NCI-H524 treated with DMSO at 0.1 percent for 48 hours (cell line): ENCODE data around the gene CLCN3.
"Not testable (repeated sequence)": the region's sequence is repeated elsewhere in the genome, so short reads cannot be mapped to it uniquely, and the experiment has no call there.

Experiments used
- DNase-seq: peaks from one replicate; lab custom pipeline; 2025; lab: John Stamatoyannopoulos, UW

CLCN3 gene

GRCh38 chr4:169657470-169658107, 37.2 kb downstream of the CLCN3 start:
- DNase-seq, result no peak

GRCh38 chr4:169658196-169658595, 37.8 kb downstream of the CLCN3 start:
- DNase-seq, result no peak

- no peak for DNase-seq
Observed at GRCh38 chr4:169658975-169659715, 38.8 kb downstream of the CLCN3 start.

GRCh38 chr4:169659716-169660670, 39.6 kb downstream of the CLCN3 start:
- DNase-seq, result peak; percentile 55

GRCh38 chr4:169660929-169661328, 40.6 kb downstream of the CLCN3 start:
- no peak for DNase-seq

GRCh38 chr4:169661761-169662160, 41.4 kb downstream of the CLCN3 start:
- DNase-seq, result no peak

- no peak for DNase-seq
Observed at GRCh38 chr4:169662206-169662605, 41.8 kb downstream of the CLCN3 start.

GRCh38 chr4:169663402-169663801, 43.0 kb downstream of the CLCN3 start:
- DNase-seq, result no peak

- no peak for DNase-seq
Observed at GRCh38 chr4:169663831-169664230, 43.5 kb downstream of the CLCN3 start.

- DNase-seq, result no peak
Observed at GRCh38 chr4:169664615-169665014, 44.2 kb downstream of the CLCN3 start.

- no peak for DNase-seq
Observed at GRCh38 chr4:169665046-169665737, 44.8 kb downstream of the CLCN3 start.

GRCh38 chr4:169668069-169668721, 47.8 kb downstream of the CLCN3 start:
- no peak for DNase-seq

GRCh38 chr4:169675825-169676224, 55.4 kb downstream of the CLCN3 start:
- no peak for DNase-seq

GRCh38 chr4:169677150-169677748, 56.9 kb downstream of the CLCN3 start:
- no peak for DNase-seq

- peak; percentile 11 for DNase-seq
Observed at GRCh38 chr4:169678486-169678885, 58.1 kb downstream of the CLCN3 start.

- not testable (repeated sequence) for DNase-seq
Observed at GRCh38 chr4:169678951-169679591, 58.7 kb downstream of the CLCN3 start.

- DNase-seq, result no peak
Observed at GRCh38 chr4:169682372-169683047, 62.1 kb downstream of the CLCN3 start.

GRCh38 chr4:169689681-169690080, 69.3 kb downstream of the CLCN3 start:
- no peak for DNase-seq

GRCh38 chr4:169690787-169691186, 70.4 kb downstream of the CLCN3 start:
- DNase-seq, result no peak

- no peak for DNase-seq
Observed at GRCh38 chr4:169698331-169698730, 78.0 kb downstream of the CLCN3 start.
